Measurements from ENCODE around the gene CBFA2T2.

CBFA2T2 gene

GRCh38 chr20:33489495-33490022 lies 337 bp upstream of the CBFA2T2 start:
- TF ChIP-seq GATA3 (IDR thresholded peaks at IDR 0.05; ENCODE audit: low read depth, low read length) (no peak), GATA2 (IDR thresholded peaks at IDR 0.05; ENCODE audit: low read depth, low read length) (no peak)

GRCh38 chr20:33490934-33491656 lies 1.2 kb downstream of the CBFA2T2 start:
- TF ChIP-seq GATA3 (IDR thresholded peaks at IDR 0.05; ENCODE audit: low read depth, low read length) (no peak), GATA2 (IDR thresholded peaks at IDR 0.05; ENCODE audit: low read depth, low read length) (no peak)

- no peak for TF ChIP-seq GATA2 (IDR thresholded peaks at IDR 0.05; ENCODE audit: low read depth, low read length)
- TF ChIP-seq GATA3 (IDR thresholded peaks at IDR 0.05; ENCODE audit: low read depth, low read length) = no peak
Observed at GRCh38 chr20:33493076-33493766, 3.3 kb downstream of the CBFA2T2 start.

GRCh38 chr20:33499355-33499754 lies 9.5 kb downstream of the CBFA2T2 start:
- no peak for TF ChIP-seq GATA2 (IDR thresholded peaks at IDR 0.05; ENCODE audit: low read depth, low read length)
- no peak for TF ChIP-seq GATA3 (IDR thresholded peaks at IDR 0.05; ENCODE audit: low read depth, low read length)

GRCh38 chr20:33501000-33501399 lies 11.1 kb downstream of the CBFA2T2 start:
- TF ChIP-seq GATA3 (IDR thresholded peaks at IDR 0.05; ENCODE audit: low read depth, low read length) (no peak), GATA2 (IDR thresholded peaks at IDR 0.05; ENCODE audit: low read depth, low read length) (no peak)

GRCh38 chr20:33503564-33503963 lies 13.7 kb downstream of the CBFA2T2 start:
- TF ChIP-seq GATA2 (IDR thresholded peaks at IDR 0.05; ENCODE audit: low read depth, low read length) = no peak
- TF ChIP-seq GATA3 (IDR thresholded peaks at IDR 0.05; ENCODE audit: low read depth, low read length) = no peak

- TF ChIP-seq GATA3 (IDR thresholded peaks at IDR 0.05; ENCODE audit: low read depth, low read length) = no peak
- TF ChIP-seq GATA2 (IDR thresholded peaks at IDR 0.05; ENCODE audit: low read depth, low read length) = no peak
Observed at GRCh38 chr20:33506576-33506975, 16.7 kb downstream of the CBFA2T2 start.

- TF ChIP-seq GATA2 (IDR thresholded peaks at IDR 0.05; ENCODE audit: low read depth, low read length) (no peak), GATA3 (IDR thresholded peaks at IDR 0.05; ENCODE audit: low read depth, low read length) (no peak)
Observed at GRCh38 chr20:33507461-33507860, 17.6 kb downstream of the CBFA2T2 start.

- TF ChIP-seq GATA2 (IDR thresholded peaks at IDR 0.05; ENCODE audit: low read depth, low read length) = no peak
- TF ChIP-seq GATA3 (IDR thresholded peaks at IDR 0.05; ENCODE audit: low read depth, low read length) = no peak
Observed at GRCh38 chr20:33515569-33516216, 25.8 kb downstream of the CBFA2T2 start.

GRCh38 chr20:33516882-33517281 lies 27.0 kb downstream of the CBFA2T2 start:
- TF ChIP-seq GATA2 (IDR thresholded peaks at IDR 0.05; ENCODE audit: low read depth, low read length) (no peak), GATA3 (IDR thresholded peaks at IDR 0.05; ENCODE audit: low read depth, low read length) (no peak)

- TF ChIP-seq GATA2 (IDR thresholded peaks at IDR 0.05; ENCODE audit: low read depth, low read length) (no peak), GATA3 (IDR thresholded peaks at IDR 0.05; ENCODE audit: low read depth, low read length) (no peak)
Observed at GRCh38 chr20:33518071-33518470, 28.2 kb downstream of the CBFA2T2 start.

- TF ChIP-seq GATA3 (IDR thresholded peaks at IDR 0.05; ENCODE audit: low read depth, low read length) (no peak), GATA2 (IDR thresholded peaks at IDR 0.05; ENCODE audit: low read depth, low read length) (no peak)
Observed at GRCh38 chr20:33521461-33521860, 31.6 kb downstream of the CBFA2T2 start.

GRCh38 chr20:33522256-33522820 lies 32.4 kb downstream of the CBFA2T2 start:
- no peak for TF ChIP-seq GATA2 (IDR thresholded peaks at IDR 0.05; ENCODE audit: low read depth, low read length)
- no peak for TF ChIP-seq GATA3 (IDR thresholded peaks at IDR 0.05; ENCODE audit: low read depth, low read length)

- TF ChIP-seq GATA2 (IDR thresholded peaks at IDR 0.05; ENCODE audit: low read depth, low read length) (no peak), GATA3 (IDR thresholded peaks at IDR 0.05; ENCODE audit: low read depth, low read length) (no peak)
Observed at GRCh38 chr20:33524261-33524660, 34.4 kb downstream of the CBFA2T2 start.
